ENCODE results near the gene FGF1.

DNA sequence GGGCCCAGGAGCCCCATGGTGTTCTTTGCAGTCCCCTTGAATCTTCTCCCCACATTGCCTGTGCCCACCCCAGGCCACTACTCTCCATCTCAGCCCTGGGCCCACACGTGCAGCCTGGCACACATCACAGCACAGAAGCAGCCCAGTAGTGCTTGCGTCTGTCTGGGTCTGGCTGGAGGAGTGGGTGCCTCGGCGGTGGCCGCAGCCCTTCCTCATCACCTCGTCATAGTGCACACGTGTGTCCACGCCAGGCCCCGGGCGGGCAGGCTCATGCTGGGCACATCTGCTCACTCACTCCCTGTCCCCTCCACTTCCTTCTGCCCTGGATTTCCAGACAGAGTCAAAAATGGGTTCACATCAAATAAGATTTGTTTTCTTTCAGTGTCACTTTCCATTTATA, 33.3 kb downstream of the FGF1 start:
- TF ChIP-seq, protein P1, sequence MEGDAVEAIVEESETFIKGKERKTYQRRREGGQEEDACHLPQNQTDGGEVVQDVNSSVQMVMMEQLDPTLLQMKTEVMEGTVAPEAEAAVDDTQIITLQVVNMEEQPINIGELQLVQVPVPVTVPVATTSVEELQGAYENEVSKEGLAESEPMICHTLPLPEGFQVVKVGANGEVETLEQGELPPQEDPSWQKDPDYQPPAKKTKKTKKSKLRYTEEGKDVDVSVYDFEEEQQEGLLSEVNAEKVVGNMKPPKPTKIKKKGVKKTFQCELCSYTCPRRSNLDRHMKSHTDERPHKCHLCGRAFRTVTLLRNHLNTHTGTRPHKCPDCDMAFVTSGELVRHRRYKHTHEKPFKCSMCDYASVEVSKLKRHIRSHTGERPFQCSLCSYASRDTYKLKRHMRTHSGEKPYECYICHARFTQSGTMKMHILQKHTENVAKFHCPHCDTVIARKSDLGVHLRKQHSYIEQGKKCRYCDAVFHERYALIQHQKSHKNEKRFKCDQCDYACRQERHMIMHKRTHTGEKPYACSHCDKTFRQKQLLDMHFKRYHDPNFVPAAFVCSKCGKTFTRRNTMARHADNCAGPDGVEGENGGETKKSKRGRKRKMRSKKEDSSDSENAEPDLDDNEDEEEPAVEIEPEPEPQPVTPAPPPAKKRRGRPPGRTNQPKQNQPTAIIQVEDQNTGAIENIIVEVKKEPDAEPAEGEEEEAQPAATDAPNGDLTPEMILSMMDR (IDR thresholded peaks at IDR 0.05), result no peak
- TF ChIP-seq POLR2A (IDR thresholded peaks at IDR 0.05), result no peak
